NCI-H345 (cell line): ENCODE results near the gene KCNIP1.

ENCODE experiments used
- DNase-seq: peaks from one replicate; lab custom pipeline; 2025; lab: John Stamatoyannopoulos, UW

The KCNIP1 gene

DNA sequence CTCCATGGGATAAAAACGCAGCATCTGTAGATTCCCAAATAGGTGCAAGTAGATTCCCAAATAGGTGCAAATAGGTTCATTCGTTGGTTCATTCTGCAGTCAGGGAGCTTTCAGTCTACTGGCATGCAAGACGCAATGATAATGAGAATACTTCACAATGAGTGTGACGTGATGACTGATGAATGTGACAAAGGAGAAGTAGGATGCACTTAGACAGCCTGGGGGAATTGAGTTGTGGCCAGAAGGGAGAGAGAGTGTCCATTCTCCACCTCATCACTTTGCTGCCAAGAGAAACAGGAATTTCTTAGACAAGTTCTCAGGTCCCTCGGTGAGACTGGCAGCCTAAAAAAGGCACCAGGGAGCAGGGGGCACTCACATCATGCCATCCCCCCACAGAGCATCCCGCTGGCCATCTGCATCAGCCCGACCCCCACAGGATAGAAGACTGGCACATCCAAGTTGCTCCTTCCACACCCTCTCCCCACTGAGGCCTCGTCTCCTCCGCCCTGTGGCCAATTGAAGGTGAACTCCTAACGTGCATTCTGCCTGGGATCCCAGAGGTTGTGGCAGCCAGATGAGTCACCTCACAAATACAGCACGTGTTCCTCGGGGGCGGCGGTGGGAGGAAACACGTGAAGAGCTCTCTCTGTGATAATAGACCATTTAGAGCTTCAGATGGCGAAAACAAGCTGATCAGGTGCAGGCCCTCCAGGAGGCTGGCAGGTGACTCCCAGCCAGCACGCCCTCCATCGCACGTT is 19.9 kb upstream of the KCNIP1 start:
- DNase-seq, result peak; percentile 92

DNA sequence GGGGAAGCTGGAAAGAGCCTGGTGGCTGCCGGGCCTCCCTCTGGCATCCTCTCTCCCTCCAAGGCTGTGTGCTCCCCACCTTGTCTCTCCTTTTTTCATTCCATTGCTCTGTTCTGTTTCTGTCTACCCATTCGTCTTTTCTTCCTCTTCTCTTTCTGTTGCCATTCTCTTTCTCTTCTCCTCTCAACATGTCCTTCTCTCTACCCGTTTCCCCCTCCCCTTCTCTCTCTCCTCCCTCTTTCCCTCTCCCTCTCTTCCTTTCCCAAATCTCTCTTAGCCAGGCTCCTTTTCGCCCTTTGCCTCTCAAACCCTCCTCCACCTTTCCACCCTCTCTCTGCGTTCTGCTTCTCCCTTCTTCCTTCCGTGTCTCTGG is 19.4 kb upstream of the KCNIP1 start:
- no peak for DNase-seq

GRCh38 chr5:170484847-170485615 is 18.8 kb upstream of the KCNIP1 start:
- no peak for DNase-seq

DNA sequence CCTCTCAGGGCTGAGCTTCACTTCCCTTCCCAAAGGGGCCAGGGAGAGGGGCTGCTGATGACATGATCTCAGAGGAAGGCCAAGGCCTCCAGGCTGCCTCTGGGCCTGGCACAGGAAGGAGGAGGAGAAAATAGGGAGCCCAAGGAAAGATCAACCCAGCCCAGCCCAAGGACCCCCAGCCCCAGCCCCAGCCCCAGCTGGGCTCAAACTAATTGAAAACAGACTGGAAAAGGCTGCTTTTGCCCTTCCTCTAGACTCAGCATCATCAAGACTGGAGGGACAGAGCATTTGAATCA is 18.3 kb upstream of the KCNIP1 start:
- no peak for DNase-seq

DNA sequence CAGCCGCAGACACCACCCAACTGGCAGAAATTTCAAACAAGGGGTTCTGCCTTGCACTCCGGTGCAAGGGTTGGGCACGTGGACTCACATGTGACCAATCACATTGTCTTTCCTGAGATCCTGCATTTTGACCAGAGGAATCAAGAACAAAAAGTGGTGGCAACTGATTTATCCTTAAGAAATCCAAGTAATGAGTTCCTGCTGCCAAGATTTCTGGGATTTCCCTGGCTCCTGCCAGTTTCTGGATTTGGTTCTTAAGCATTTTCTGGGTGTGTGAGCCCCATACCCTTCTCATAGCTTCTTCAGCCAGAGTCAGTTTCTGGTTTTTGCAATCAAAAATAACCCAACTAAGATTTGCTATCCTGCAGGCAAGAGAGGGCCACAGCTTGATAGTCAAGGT is 17.4 kb upstream of the KCNIP1 start:
- DNase-seq, result no peak

DNA sequence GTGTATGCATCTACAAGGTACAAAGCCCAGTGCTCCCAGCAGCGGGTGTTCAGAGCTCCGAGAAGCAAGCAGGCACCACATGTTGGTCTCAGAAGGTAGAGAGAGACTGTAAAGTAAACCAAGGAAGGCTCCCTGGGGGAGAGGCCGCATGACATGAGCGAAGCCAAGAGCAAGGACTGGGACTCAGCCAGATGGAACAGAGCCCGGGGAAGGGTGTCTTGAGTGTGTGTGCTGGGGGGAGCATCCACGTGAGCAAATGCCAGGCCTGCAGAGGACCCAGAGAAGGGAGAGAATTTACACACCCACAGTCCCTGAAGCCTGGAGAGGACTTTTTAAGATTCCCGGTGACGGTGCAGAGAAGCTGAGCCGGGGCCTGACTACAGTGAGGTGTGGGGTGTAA is 15.2 kb upstream of the KCNIP1 start:
- DNase-seq, result no peak

DNA sequence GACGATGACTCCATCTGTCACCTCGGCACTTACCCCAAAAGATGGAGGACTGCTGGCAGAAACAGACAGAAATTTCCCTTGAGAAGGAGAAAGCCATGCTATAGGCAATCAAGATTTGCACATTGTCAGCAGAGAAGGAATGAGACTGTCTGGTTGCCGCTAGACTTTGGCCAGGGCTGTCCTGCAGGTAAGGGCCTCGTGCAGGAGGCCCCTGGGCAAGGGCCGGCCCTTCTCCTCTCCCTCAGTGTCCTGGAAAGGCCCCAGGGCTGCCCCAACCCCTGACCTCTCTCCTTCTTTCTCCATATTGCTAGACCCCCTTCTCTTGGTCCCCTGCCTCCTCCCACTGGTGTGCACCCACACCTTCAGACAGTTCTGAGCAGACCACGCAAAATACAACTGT is 14.6 kb upstream of the KCNIP1 start:
- DNase-seq, result no peak

DNA sequence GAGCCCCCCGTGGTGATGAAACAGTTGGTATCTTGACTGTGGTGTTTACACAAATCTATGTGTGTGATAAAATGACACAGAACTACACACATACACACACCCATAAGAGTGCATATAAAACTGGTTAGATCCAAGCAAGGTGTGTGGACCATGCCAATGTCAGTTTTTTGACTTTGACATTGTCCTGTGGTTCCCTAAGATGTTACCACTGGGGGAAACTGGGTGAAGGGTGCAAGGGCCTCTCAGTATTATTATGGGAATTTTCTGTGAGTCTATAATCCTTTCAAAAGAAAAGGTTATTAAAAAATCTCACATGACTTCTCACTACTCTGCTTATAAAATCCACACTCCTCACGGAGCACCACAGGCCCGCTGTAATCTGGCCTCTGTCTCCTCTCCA is 13.4 kb upstream of the KCNIP1 start:
- no peak for DNase-seq

DNA sequence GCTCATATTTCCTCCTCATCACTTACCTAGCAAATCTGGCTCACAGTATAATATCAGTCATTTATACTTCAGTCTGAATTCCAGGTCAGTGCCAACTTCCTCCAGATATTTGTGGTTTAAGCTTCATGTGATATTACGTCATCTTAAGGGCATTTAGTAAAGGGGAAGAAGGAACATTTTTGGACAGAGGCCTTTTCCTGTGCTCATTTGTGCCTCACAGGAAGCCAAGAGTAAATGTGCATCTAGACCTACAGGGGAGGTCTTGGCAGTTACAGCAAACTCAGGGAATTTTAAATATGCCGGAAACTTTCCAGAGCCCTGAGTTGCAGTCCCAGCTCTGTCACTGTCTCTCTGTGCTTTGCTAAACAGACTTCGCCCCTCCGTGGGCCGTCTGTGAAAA is 12.3 kb upstream of the KCNIP1 start:
- no peak for DNase-seq

- peak; percentile 66 for DNase-seq
Observed at GRCh38 chr5:170493028-170493820, 10.6 kb upstream of the KCNIP1 start.

DNA sequence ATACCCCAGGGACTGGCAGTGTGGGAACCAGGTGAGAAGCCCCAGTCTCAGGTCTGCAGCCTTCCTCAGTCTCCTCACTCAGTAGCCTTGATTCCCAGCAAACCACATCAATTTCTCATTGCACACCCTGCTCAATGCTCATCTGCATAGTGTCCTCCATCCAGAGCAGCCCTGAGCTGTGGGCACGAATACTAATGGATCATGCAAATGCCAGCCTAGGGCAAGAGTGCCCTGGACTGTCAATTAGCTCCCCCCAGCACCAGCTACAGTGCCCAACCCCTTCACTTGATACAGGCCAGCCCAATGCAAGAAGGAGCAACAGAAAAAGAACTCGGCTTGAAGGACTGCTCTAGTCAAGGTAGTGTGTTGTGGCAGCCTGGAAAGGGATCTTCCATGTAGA is 9.8 kb upstream of the KCNIP1 start:
- DNase-seq, result no peak

GRCh38 chr5:170495825-170496661 is 7.8 kb upstream of the KCNIP1 start:
- DNase-seq, result no peak

DNA sequence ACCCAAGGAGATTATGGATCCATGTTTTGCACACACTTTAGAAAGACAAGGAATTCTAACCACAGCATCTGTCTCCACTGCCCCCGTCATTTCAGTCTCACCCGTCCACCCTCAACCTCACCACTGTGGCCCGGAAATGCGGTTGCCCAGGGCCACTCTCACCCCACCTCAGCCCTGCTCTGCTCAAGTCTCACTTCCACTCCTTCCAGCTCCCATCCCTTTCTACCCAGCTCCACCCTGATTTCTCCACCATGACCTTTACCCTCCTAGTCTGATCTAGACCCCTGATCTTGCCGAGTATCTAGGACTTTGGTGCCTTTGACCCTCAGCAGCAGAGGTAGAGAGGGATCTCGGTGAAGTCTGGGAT is 7.2 kb upstream of the KCNIP1 start:
- DNase-seq, result no peak

- no peak for DNase-seq
Observed at GRCh38 chr5:170497311-170498038, 6.3 kb upstream of the KCNIP1 start.

DNA sequence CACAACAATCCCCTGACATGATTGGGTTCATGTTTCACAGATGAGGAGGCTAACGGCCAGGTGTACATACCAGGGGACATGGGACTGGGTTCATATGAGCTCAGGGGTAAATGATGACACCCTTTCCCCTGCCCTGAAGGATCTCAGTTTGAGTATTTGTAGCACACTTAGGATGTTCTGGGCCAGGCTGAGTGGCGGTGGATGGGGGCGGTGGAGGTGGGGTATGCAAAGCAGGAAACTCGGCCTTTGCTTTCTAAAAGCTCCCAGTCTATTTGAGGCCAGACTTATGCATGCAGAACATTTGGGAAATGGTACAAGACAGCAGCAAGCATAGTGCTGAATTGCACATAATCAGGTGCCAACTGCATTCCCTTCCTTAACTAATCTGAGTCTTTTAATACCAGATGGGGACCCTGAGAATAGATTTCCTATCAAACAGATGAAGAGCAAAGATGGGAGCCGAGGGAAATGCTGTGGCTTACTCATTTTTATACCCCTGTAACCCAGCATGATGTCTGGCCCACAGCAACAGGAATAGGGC is 4.9 kb upstream of the KCNIP1 start:
- DNase-seq, result no peak

GRCh38 chr5:170499621-170500020 is 4.2 kb upstream of the KCNIP1 start:
- DNase-seq, result no peak

- DNase-seq, result no peak
Observed at GRCh38 chr5:170501361-170501760, 2.5 kb upstream of the KCNIP1 start.

DNA sequence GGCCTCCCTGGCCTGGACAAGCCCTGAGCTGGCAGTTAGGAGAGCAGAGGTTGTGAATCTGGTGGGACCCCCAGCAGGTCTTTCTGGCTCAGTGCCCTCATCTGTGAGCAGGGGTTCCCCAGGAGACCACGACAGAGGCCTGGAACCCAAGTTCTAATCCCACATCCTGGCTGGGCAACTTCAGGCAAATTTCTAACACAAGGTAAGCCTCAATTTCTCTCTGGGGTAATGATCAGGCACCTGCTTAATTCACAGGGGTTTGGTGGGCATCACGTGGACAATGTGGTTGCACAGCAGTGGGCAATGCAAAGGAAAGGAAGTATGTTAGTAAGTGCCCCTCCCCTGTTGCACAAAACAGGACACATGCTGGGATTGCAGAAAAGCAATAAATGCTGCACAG is 1.9 kb upstream of the KCNIP1 start:
- no peak for DNase-seq

- DNase-seq, result no peak
Observed at GRCh38 chr5:170504616-170505266, 921 bp downstream of the KCNIP1 start.

- DNase-seq, result no peak
Observed at GRCh38 chr5:170508036-170508435, 4.2 kb downstream of the KCNIP1 start.
